ENCODE data around the gene ZMAT2. TPM values are rescaled to one million over a fixed set of nuclear protein-coding genes. Genes with fewer than 3 reads are reported as not detected.
"Not testable (repeated sequence)": the region's sequence is repeated elsewhere in the genome, so short reads cannot be mapped to it uniquely, and the experiment has no call there.

The ZMAT2 gene, protein sequence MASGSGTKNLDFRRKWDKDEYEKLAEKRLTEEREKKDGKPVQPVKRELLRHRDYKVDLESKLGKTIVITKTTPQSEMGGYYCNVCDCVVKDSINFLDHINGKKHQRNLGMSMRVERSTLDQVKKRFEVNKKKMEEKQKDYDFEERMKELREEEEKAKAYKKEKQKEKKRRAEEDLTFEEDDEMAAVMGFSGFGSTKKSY
- total RNA-seq (10 to 100 TPM; 40.9 to 41.5 TPM), total RNA-seq (52.1 to 120 reads per million in 2 donors)

DNA sequence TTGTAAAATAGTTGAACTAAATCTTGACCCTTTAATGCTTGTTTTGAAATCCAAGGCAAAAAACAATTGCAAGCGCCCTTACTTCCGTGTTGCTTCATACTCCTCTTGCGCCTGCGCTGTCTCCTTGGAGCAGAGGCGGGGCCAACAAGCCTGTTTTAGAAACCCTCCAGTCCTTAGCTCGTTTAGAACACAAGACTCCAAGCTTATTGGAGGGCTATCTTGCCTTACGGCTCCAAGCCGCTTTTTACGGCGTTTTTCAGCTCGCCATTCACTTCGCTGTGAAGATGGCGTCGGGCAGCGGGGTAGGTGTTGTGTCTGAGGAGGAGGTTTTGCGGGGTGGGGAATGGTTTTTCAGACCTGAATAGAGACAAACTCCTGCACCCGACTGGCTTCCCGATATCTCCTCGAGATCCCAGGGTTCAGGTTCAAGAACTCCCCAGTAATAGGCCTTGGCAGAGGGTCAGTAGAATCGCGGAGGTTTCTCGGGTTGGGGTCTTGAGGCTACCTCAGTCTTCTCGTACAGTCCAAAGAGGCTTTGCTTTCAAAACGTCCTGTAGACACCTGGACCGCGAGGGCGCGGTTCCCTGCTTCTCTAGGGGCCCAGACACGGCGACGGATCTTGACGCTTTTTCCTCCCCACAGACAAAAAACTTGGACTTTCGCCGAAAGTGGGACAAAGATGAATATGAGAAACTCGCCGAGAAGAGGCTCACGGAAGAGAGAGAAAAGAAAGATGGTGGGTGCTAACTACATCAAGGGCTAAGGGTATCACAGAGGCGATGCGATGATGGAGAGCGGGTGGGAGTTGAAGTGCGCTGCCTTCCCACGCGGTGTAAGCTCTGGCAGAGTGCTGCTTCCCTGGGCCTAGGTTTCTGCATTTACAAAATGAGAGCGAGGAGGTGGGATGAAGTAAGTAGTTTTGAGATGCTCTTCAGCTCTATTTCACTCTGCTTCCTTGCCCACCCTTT is at the start of gene ZMAT2:
Gene ZMAT2, plus strand, starts transcription at position 271 of the 968 bp plus-strand sequence. Its CDS starts 14 bp downstream, at position 285.
- peak; percentile 80 to 88 (median 85) for DNase-seq
- Mint-ChIP-seq H3K4me3 (peak within 1 kb of the TSS; percentile 98), H3K27me3 (no peaks in the 10 kb centered on the region), H3K36me3 (ENCODE audit: low read depth) (peaks cover 24% of the 10 kb centered on the region), H3K4me1 (peaks cover 25% of the 10 kb centered on the region), H3K27ac (peak within 1 kb of the TSS; percentile 100)
- ATAC-seq, result peak; percentile 99
- H3K9me3 ChIP-seq (ENCODE audit: control insufficient read depth, low read length, poor library complexity, severe bottlenecking), result no peaks in the 10 kb centered on the region

DNA sequence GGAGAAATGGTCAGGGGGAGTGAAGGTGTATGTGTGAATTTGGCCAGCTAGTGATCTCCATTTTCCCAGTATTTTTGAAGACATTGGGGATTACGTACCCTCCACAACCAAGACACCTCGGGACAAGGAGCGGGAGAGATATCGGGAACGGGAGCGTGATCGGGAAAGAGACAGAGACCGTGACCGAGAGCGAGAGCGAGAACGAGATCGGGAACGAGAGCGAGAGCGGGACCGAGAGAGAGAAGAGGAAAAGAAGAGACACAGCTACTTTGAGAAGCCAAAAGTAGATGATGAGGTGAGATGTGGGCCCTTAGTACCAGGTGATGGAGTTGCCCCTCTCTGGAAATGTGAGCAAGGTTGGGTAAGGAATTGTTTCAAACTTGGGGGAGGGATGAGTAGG is 41.4 kb upstream of the ZMAT2 start:
- Mint-ChIP-seq H3K4me1 (peaks cover 12% of the 10 kb centered on the region), H3K36me3 (ENCODE audit: low read depth) (peaks cover 14% of the 10 kb centered on the region), H3K4me3 (no peak overlapping the region), H3K27ac (peak overlapping the region; percentile 78), H3K27me3 (no peaks in the 10 kb centered on the region)
- DNase-seq, result no peak
- no peak for ATAC-seq
- no peaks in the 10 kb centered on the region for H3K9me3 ChIP-seq (ENCODE audit: control insufficient read depth, low read length, poor library complexity, severe bottlenecking)

DNA sequence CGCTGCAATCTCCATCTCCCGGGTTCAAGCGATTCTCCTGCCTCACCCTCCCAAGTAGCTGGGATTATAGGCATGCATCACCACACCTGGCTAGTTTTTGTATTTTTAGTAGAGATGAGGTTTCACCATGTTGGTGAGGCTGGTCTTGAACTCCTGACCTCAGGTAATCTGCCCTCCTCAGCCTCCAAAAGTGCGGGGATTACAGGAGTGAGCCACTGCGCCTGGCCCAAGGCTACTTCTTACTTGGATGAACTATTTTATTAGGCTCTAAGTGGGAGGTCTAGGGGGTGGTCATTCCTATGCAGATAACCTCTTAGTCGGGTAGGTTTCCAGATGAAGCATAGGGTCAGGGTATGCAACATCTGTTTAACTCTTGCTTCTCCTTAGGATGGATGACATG is 39.9 kb upstream of the ZMAT2 start:
- peaks cover 15% of the 10 kb centered on the region for H3K36me3 Mint-ChIP-seq (ENCODE audit: low read depth)
- peaks cover 15% of the 10 kb centered on the region for H3K4me1 Mint-ChIP-seq
- not testable (repeated sequence) for DNase-seq; ATAC-seq; H3K9me3 ChIP-seq (ENCODE audit: control insufficient read depth, low read length, poor library complexity, severe bottlenecking); H3K4me3 Mint-ChIP-seq; H3K27me3 Mint-ChIP-seq
- peak overlapping the region; percentile 3 for H3K27ac Mint-ChIP-seq

DNA sequence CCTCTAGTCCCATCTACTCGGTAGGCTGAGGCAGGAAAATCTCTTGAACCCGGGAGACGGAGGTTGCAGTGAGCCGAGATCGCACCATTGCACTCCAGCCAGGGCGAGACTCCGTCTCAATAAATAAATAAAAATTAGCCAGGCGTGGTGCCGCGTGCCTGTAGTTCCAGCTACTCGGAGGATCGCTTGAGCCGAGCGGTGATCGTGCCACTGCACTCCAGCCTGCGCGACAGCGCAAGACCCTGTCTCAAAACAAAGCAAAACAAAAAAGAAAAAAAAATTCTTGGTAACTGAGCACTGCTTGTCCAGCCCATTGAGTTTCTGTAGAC is 36.3 kb upstream of the ZMAT2 start:
- peaks cover 27% of the 10 kb centered on the region for H3K4me1 Mint-ChIP-seq
- H3K27me3 Mint-ChIP-seq, result no peaks in the 10 kb centered on the region
- DNase-seq, result no peak
- peak overlapping the region; percentile 99 for H3K4me3 Mint-ChIP-seq
- no peak for ATAC-seq
- peak overlapping the region; percentile 96 for H3K27ac Mint-ChIP-seq
- no peaks in the 10 kb centered on the region for H3K9me3 ChIP-seq (ENCODE audit: control insufficient read depth, low read length, poor library complexity, severe bottlenecking)
- H3K36me3 Mint-ChIP-seq (ENCODE audit: low read depth), result peaks cover 10% of the 10 kb centered on the region

DNA sequence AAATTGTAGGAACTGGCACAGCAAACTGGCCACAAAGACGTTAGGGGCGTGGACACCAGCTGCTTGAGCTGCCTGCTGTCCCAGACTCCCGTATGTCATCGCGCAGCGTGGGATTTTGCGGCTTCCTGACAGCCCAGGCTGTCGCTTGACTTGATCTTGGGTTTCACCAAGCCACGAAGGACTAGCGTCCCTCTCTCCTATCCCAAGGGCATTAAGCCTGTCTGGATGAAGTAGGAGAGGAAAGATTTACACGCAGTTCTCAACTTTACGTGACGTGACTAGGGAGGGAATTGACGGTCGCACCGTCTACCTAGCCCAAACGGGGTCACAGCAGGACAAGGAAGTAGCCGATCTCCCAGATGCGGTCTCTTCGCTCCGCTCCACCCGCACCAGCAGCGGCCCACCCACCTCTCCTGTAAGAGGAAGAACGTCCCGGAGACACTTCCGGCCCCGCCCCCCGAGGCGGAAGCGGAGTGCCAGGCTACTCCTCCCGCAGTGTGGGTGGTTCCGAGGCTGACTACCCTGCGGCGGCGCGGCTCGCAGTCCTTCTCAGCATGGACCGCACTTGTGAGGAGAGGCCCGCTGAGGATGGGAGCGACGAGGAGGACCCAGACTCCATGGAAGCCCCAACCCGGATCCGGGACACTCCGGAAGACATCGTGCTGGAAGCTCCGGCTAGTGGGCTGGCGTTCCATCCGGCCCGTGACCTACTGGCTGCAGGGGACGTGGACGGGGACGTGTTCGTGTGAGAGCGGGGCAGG is 35.7 kb upstream of the ZMAT2 start, which contains the start of gene WDR55:
Gene WDR55, plus strand, starts transcription at position 546 of the 761 bp plus-strand sequence. Its CDS starts 9 bp downstream, at position 555.
- Mint-ChIP-seq H3K4me3 (peak within 1 kb of the TSS; percentile 99), H3K36me3 (ENCODE audit: low read depth) (peaks cover 10% of the 10 kb centered on the region), H3K27me3 (no peaks in the 10 kb centered on the region), H3K27ac (peak within 1 kb of the TSS; percentile 96), H3K4me1 (peaks cover 27% of the 10 kb centered on the region)
- ATAC-seq, result peak; percentile 93
- no peaks in the 10 kb centered on the region for H3K9me3 ChIP-seq (ENCODE audit: control insufficient read depth, low read length, poor library complexity, severe bottlenecking)
- DNase-seq, result peak; percentile 91 to 96 (median 94)

DNA sequence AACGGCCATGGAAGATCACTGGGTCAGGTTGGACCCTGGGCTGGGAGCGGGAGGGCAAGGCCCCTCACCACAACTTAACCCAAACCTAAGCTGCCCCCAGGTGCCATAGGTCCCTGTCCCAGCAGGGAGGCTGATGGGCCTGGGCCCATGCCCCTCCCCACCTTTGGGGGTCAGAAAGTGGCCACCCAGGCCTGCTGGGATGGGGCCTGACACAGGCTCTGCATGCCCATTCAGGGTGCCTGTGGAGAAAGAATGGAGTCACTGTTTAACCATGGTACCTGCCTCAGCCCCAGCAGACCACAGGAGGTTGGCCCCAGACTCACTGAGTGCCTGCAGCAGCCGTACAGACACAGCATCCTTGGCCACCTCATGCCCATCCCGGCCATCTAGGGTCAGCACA is 29.2 kb upstream of the ZMAT2 start:
- ATAC-seq; H3K4me3 Mint-ChIP-seq; DNase-seq; H3K9me3 ChIP-seq (ENCODE audit: control insufficient read depth, low read length, poor library complexity, severe bottlenecking); H3K36me3 Mint-ChIP-seq (ENCODE audit: low read depth); H3K27ac Mint-ChIP-seq; H3K27me3 Mint-ChIP-seq: not testable (repeated sequence)
- H3K4me1 Mint-ChIP-seq, result peaks cover 18% of the 10 kb centered on the region

DNA sequence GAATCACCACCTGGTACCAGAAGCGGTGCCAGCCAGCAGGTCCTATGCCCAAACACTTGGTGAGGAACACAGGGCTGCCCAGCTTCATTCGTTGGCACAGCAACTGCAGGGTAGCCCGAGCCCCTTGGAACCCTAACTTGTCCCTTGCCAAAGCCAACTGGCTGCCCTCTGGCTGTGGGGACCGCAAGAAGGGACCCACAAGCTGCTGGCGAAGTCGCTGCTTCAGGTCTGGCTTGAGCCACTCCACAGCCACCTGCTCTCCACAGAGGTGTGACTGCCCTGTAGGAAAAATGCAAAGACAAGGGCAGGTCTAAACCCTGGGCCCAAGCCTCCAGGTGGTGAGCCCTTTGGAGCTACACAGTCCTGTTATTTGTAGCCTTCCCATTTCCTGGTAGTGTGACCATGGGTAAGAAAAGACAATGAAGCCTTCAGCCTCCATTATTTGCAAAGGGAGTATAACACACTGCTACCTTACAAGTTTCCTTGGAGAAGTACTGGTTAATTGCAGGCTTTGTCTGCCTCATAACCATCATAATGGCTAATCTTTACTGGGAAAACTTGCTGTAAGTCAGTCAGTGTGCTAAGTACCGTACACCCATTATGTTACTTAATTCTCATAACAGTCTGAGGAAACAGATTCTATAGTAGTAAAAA is 28.6 kb upstream of the ZMAT2 start:
- no peaks in the 10 kb centered on the region for H3K27me3 Mint-ChIP-seq
- H3K27ac Mint-ChIP-seq, result no peak overlapping the region
- ATAC-seq (no peak), DNase-seq (no peak)
- H3K4me1 Mint-ChIP-seq, result peaks cover 14% of the 10 kb centered on the region
- no peaks in the 10 kb centered on the region for H3K9me3 ChIP-seq (ENCODE audit: control insufficient read depth, low read length, poor library complexity, severe bottlenecking)
- H3K4me3 Mint-ChIP-seq, result no peak overlapping the region
- peaks cover 2% of the 10 kb centered on the region for H3K36me3 Mint-ChIP-seq (ENCODE audit: low read depth)

DNA sequence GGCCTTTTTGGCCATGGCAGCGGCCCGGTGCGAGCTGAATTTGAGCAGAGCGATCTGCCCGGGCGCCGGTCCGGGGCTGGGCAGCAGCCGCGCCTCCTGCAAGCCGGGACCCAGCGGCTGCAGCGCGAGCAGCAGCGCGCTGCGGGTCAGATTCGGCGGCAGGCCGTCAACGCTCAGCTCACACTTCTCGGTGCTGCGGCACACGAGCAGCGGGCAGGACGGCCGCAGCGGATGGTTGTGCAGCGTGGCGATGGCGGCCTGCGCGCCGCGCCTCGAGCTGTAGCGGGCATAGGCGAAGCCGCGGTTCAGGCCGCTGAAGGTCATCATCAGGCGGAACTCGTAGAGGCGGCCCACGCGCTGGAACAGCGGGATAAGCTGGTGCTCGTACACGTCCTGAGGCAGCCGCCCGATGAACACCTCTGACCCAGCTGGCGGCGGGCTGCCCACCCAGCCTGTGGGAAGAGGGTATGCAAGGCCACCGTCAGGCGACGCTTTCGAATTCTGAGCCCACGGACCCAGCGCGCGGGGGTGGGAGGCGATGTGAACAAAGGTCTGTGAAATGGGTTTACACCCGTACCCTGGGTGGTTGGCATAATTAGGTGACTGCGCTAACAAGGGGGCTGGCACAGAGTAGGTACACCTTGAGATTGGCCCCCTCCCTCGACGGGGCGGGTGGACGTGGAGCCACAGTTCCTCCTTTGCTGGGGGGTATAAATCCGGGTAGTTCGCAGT is 27.6 kb upstream of the ZMAT2 start:
- peaks cover 6% of the 10 kb centered on the region for H3K4me1 Mint-ChIP-seq
- H3K4me3 Mint-ChIP-seq, result no peak overlapping the region
- no peak overlapping the region for H3K27ac Mint-ChIP-seq
- ATAC-seq (no peak), DNase-seq (no peak)
- peaks cover 2% of the 10 kb centered on the region for H3K36me3 Mint-ChIP-seq (ENCODE audit: low read depth)
- H3K27me3 Mint-ChIP-seq, result no peaks in the 10 kb centered on the region
- no peaks in the 10 kb centered on the region for H3K9me3 ChIP-seq (ENCODE audit: control insufficient read depth, low read length, poor library complexity, severe bottlenecking)

DNA sequence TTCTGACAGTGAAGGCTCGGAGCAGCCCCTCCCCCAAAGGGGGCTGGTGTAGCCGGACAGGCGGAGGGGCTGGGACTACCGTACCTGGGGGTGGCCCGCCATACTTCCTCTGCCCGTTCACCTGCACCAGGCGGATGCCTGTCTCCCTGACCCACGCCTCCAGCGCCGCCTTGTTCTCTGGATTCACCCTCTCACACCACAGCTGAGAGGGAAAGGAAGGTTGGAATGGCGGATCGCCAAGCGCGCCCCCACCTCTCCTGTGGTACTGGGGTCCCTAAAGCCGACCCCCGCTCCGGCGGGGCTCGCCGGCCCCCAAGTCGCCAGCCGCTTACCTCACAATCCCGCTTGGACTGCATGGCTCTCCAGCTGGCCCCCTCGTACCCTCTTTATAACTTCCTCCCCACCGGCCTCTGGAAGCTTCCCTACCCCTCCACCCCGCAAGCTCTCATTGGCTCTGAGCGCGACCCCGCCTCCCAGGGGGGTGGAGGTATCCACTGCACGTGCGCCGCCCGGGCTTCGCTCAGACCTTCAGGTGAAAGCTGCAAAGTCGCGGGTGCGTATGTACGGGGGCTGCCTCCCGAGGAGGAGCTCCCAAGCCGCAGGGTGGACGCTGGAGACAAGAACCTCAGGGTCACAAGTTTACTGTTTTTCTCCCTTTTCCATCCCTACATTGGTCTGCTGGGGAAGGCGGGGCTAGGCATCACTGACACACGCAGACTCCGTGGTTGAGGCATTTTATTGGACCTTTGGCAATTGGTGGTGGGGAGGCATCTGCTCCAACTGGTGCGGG is 26.9 kb upstream of the ZMAT2 start, which contains the start of gene DND1:
Gene DND1, minus strand, starts transcription at position 390 of the 790 bp plus-strand sequence. Its CDS starts 34 bp downstream, at position 356.
- Mint-ChIP-seq H3K27me3 (no peaks in the 10 kb centered on the region), H3K4me1 (no peaks in the 10 kb centered on the region), H3K36me3 (ENCODE audit: low read depth) (peaks cover 2% of the 10 kb centered on the region), H3K27ac (peak within 1 kb of the TSS; percentile 3), H3K4me3 (no peak within 1 kb of the TSS)
- no peaks in the 10 kb centered on the region for H3K9me3 ChIP-seq (ENCODE audit: control insufficient read depth, low read length, poor library complexity, severe bottlenecking)
- DNase-seq, result no peak
- no peak for ATAC-seq

DNA sequence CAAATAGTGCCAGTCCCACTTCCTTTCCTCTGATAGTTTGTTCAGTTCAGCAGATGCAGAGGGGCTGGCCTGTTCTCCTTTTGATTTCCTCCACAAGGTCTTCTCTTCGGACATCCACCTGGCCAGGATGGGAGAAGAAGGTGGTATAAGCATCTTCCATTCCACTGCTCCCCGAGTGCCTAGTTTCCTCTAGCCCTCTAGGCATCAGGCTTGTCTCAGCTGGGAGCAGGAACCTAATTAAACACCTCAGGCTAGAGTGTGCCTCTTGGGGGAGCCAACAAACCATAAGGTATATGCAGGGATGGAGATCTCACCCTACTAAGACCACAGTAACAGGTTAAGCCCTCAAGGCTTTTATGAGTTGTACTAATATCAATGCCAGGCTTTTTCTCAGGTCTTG is 26.0 kb upstream of the ZMAT2 start:
- peaks cover 2% of the 10 kb centered on the region for H3K36me3 Mint-ChIP-seq (ENCODE audit: low read depth)
- H3K9me3 ChIP-seq (ENCODE audit: control insufficient read depth, low read length, poor library complexity, severe bottlenecking), result no peaks in the 10 kb centered on the region
- H3K27ac Mint-ChIP-seq, result peak overlapping the region; percentile 3
- no peaks in the 10 kb centered on the region for H3K4me1 Mint-ChIP-seq
- no peaks in the 10 kb centered on the region for H3K27me3 Mint-ChIP-seq
- ATAC-seq (no peak), DNase-seq (no peak)
- no peak overlapping the region for H3K4me3 Mint-ChIP-seq

DNA sequence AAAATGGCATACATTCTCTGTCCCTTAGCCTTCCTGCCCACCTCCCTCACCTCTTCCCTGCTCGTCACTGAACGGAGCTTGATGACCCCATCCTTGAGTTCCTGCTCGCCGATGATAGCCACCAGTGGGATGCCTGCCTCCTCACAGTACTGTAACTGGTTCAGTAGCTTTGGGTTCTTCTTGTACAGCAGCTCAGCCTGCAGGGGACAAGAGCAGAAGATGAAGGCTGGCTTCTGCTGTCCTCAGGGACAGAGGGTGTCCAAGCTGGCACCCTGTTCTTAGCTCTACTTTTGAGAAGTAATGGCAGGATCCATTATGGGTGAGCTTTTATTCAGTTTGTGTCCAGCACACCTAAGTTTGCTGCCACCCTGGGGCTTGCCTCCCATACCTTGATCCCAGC is 25.6 kb upstream of the ZMAT2 start:
- ATAC-seq (no peak), DNase-seq (no peak)
- H3K36me3 Mint-ChIP-seq (ENCODE audit: low read depth), result peaks cover 2% of the 10 kb centered on the region

More for the DNA sequence above, 25.6 kb upstream of the ZMAT2 start:
- Mint-ChIP-seq H3K4me3 (no peak overlapping the region), H3K4me1 (no peaks in the 10 kb centered on the region), H3K27me3 (no peaks in the 10 kb centered on the region), H3K27ac (peak overlapping the region; percentile 3)
- H3K9me3 ChIP-seq (ENCODE audit: control insufficient read depth, low read length, poor library complexity, severe bottlenecking), result no peaks in the 10 kb centered on the region

Data from T-helper 17 cell (primary cell).